HG03139 (cell line): ENCODE results near the gene SLC35F4.
"Not testable (repeated sequence)": the region's sequence is repeated elsewhere in the genome, so short reads cannot be mapped to it uniquely, and the experiment has no call there.

Source experiments
- ATAC-seq: cut with Tn5 transposase; IDR thresholded peaks from one replicate; pipeline ENCODE4 v1.9.1; 2021; ENCODE audit not compliant: unreplicated experiment

The SLC35F4 gene

DNA sequence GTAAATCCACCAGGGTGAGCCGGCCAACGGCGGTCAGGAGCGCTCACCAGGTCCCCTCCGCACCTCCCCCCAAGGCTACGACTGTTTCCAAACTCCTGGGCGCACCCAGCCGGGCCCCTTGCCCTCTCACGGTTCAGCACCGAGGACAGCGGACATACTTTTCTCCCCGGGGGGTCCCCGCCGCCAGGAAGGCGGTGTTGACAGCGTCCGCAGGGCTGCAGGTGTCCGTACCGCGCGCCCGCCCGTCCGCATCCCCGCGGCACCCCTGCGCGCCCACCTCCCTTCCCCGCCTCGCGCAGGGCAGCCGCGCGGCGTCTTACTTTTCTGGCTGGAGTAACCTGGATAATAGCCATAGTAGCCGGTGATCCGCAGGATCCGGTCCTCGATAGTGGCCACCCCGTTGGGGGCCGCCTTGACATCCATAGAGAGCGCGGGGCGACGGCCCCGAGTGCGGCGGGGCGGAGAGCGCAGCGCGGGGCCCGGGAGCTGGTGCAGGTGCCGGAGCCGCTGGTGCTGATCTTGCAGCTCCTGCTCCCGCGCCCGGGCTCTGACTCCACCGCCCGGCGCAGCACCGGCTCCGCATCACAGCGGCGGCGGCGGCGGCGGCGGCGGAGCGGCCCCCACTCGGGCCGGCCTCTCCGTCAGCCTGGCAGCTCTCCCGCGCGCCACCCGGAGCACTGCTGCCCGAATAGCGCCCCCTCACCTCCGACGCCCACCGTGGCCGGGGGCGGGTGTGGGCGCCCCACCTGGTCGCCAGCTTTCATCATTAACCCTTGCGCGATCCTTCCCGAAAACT is at the start of gene SLC35F4:
SLC35F4 (minus strand) TSS at position 690 of the 796 bp plus-strand sequence.
- ATAC-seq = no peak

DNA sequence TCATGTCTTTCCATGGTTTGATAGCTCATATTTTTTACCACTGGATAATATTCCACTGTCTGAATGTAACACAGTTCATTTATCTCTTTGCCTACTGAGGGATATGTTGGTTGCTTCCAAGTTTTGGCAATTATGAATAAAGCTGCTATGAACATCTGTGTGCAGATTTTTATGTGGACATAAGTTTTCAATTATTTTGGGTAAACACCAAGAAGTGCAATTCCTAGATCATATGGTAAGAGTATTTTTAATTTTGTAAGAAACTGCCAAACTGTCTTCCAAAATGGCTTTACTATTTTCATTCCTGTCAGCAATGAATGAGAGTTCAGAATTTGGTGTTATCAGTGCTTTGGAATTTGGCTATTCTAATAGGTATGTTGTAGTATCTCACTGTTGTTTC is 43.7 kb upstream of the SLC35F4 start:
- ATAC-seq = no peak

DNA sequence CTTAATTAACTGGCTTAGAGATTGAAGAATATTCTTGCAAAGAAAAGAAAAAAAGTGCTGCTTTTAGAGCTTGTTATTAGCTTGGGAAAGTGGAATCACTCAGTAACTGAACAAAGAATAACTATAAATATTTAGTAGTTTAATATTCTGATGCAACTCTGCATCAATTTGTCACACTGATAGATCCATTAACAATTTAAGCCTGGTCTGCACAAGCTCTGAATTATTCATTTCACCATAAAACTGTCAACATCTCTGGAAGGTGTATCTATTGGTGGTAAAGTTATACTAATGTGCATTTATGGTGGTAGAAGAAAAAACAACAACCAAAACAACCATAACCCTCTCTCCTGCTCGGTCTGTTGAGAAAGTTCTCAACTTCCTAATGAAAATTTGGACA is 38.1 kb upstream of the SLC35F4 start:
- ATAC-seq = no peak

DNA sequence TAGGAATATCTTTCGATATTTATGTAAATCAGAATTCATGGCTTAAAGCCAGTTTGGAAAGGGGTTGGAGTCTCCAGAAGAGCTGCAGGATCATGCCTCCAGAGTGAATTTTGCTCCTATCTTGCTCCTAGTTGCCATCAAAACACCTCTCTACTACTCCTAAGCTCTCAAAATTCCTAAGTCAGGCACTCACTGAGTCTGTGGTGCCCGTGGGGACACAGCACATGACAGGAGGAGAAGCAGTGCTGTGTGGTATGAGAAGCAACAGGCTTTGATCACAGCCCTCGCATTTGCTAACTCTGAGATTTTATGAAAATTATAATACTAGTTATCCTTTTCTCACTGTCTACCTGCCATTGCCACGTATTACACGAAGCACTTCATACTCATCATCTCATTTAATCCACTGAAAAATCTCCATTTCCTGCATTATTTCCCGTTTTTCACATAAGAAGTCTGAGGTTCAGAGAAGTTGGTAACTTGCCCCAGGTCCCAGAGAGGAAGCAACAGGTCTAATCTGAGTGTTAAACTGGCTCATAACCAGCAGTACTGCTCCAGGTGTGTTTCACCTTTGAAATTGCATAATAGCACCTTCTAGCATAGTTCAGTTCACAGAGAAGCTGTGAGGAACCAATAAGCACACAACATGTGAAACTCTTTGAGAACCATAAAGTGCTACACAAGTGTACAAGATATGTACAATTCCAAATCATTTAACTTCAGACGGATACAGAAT is 33.1 kb upstream of the SLC35F4 start:
- ATAC-seq = no peak

DNA sequence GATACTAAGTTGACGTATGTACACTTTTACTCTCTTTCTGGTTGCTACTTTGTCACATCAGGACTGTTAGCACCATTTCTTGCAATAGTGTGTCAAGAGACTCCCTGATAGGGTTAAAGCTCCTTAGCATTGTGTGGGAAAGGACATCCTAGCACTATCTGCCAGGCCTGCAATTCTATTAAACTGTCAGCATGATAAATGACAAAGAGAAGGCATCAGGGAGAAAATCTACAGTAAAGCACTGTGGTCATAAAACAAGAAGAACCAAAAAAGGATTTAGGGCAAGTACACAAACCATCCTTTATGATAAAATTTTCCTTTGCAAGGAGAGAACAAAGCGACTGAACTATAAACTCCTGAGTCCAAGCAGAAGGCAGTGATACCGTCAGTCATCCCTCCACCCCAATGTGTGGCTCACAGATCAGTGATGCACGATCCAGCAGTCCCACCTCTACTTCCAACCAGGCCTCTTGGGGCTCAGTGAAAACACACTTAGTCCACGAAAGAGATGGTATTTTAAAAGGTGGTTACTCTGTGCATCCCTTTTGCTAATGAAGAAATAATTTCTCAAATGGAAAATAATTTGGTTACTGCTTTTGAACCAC is 31.4 kb upstream of the SLC35F4 start:
- ATAC-seq = no peak

DNA sequence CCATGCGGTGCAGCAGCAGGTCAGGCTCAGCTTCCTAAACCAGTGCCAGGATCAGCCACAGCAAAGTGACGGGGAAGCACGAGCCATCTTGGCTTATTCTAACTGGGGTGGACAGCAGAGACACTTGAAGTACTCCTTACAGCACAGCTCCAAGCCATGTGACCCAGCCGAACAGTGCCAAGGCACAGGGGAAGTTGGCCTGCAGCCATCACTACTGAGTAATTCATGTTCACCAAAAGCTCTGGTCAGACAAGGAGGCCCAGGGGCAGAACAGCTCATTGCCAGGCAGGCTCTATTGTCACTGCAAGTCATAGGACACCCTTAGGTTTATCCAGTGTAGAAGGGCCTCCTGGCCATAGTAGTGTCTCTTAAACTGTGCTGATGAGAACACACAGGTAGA is 23.4 kb upstream of the SLC35F4 start:
- no peak for ATAC-seq

DNA sequence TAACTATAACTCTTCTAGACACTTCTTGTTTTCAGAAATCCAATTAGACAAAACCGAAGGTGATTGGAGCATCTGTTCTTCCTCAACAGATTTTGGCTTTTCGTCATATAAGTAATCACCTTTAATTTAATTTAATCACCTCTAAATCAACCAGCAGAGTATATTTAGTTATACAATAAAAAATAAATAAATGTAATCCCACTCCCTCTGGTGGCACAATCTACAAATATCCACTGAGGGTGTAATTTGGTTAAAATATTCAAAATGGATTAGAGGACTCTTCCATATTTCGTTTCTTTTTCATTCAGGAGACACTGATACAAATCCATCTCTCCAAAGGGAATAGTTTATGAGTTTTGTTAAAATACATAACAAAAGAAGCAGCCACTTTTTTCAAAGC is 18.3 kb upstream of the SLC35F4 start:
- no peak for ATAC-seq

DNA sequence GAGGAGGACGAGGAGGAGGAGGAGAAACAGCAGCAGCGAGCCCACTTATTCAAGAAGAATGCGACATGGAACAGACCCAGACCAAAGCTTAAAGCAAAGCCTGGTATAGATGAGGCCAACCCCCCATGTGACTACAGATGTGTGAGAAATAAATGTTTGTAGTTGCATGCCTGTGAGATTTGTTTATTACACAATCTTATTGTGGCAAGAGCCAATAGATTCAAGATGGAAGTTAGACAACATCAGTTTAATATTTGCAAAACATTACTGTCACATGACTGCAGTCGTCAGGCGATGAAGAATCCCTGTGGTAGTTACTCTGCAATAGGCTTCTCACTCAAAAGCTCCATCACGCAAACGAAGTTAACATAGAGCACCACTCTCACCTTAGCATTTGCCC is 17.2 kb upstream of the SLC35F4 start:
- no peak for ATAC-seq

DNA sequence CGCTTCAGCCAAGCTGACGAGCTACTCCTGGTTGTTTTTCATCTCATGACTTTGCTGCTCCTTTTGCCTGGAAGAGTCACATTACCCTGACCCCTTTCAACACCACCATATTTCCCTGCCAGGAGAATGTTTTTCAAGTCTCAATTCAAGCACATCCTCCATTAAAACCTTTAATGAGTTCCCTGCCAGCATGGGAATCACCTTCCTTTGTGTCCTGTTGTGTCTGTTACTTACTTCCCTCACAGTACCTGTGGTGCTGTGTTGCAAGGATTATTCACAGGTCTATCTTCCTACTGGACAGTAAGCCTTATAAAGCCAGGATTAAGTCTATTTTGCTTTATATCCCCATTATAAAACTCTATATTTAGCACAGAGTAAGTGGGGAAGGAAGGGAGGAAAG is 13.6 kb upstream of the SLC35F4 start:
- no peak for ATAC-seq

DNA sequence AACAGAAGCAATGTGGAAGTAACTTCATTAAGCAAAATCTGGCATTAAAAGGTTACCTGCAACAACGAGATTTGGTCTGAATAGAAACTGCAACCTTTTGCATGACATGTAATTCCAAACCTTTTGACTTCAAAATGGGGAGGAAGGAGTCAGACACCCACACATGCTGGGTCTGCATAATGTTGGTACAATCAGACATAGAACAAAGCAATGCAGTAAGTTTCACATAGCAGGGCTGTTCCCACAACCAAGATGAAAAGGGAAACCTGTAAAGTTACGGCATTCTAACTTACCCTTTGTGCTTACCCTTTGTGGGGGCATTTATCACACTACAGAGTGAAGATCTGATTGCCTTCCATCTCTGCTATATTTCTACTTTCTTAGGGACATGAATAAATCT is 10.1 kb upstream of the SLC35F4 start:
- ATAC-seq = no peak

DNA sequence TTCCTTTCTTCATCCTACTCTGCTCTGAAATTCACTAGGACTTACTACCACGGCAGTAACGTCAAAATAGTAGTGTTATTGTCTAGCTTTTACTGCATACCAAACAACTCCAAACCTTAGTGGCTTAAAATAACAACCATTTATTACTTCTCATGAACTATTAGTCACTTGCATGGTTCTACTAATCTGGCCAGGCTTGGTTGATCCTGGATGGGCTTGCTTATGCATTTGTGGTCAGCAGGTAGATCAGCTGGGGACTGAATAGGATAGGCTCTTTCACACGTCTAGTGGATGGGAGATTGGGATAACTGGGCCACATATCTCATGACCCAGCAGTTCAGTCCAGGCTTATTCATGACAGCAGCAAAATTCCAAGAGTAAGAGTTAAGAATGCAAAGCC is 9.4 kb upstream of the SLC35F4 start:
- no peak for ATAC-seq

DNA sequence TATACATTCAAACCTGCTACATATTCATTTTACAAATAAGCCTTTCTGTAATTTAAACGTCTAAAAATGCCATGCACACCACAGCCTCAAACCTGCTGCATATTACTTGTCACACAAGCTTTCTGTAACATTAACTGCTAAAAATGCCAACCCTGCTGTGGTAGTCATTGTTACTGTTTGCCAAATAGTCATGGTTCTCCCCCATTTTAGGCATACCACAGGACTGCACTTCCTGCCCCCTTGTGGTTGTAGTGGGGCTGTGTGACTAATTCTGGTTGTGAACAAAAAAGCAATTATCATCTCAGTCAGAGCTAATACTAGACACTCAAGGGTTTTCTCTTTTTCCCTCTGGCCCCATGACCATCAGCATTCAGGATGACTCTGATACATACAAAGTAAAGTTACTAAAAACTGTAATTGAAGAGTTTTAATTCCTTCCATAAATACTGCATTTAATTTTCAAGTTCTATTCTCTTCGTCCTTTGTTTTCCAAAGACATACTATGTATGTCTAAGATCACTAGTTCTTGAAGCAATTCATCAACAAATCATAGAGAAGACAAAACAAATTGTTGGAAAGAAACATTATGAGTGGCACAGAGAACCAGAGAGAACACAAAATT is 5.7 kb upstream of the SLC35F4 start:
- no peak for ATAC-seq

DNA sequence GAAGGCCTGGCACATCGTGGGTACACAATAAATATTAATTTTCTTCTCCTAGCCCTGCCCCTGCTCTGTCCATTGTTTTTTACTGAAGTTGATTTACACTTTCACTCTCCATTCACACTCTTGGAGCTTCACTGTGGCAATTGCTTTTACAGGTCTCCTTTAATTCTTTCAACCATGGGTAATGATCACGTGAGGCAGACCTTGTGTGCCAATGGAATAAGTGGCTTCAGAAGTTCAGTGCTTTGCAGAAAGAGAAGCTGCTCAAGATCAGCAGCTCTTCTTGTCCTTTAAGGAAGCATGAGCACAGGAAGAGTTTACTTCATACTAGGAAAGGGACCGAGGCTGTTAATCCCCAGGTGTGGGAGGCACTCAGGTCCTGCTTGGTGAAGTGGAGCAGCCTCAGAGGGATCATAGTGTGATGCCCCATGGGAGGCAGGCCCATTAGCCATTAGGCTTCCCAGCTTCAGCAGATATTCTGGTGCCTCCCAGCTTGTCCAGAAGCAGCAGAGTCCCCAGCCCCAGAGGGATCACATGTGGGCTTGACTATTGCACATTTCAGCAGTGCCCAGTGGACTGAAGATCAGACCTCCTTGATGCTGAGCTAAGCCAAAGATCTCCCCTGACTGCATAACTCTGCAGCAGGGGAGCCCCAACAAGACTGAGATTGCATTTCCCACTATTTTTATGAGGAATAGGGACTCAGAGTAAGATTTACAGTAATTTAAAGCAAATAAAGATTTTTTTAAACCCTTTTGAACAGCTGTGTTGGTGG is 5.0 kb upstream of the SLC35F4 start:
- ATAC-seq = no peak

DNA sequence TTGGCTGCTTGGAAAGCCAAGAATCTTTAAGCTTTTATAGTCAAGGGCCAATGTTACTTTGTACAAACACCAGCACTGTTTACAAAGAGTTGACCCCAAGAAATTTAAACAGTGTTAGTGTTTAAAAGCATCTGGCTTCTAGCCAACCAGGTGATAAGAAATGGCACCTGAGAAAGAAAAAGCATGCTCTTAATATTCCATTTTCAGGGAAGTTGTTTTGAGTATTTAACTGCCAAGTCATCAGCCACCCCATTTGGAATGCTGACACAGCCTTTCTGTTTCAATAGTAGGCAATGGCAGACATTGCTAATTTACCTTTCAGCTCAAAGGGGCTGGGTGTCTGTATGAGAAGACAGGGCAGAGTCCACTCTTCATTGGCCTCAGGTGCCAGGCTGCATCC is 3.7 kb upstream of the SLC35F4 start:
- ATAC-seq = no peak

DNA sequence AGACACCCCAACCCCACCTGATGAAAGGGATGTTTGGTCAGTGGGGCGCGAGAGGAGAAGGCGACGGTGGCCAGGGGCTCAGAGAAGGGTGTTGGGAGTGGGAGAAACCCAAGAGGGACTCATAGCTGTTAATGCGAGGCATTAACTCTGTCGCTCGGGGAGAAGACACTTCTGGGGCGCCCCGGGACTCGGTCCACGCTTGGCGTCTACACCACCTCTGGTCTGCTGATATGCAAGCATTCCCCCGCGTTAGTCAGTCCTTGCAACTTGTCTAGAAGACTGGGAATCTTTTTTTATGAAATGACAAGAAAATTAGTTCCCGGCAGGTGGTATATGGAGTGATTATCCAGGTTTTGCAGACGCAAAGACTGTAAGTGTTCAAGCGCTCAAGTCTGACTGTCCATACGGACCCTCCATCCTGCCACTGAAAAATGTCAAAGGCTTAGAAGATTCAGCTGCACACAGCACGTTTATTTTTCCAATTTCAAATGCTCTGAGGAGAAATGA is 360 bp upstream of the SLC35F4 start:
- no peak for ATAC-seq

DNA sequence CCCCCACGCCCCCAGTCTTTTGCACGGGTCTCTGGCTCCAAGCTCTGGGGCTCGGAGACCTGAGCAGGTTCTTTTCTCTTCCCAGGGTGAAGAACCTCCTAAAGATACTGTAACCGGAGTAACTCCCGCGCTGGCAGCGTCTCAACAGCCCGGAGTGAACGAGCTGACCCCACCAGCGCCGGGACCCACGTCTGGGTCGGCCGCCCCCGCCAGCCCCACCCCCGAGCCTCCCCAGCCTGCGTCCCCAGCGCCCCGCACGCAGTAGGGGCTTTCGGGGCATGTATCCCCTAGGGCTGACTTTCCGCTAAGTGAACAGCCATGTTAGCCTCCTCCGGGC is 858 bp downstream of the SLC35F4 start:
- ATAC-seq = no peak

DNA sequence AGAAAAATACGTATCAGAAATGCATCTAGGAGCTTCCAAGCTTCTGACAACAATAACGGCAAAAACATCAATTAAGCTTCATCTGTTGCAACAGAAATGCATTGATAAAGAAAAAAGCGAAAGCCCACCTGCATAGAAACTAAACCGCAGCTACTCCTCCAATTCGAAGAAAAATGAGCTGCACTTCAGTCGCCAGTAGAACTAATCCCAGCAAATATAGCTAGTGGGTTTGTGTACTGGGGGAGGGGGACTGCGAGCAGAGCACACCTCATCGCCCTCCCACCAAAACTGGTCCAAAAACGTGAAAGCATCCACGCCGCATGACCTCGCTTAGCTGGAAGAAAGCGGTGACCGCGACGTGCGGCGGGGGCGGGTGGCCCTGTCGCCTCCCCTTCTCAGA is 1.2 kb downstream of the SLC35F4 start:
- ATAC-seq = no peak

DNA sequence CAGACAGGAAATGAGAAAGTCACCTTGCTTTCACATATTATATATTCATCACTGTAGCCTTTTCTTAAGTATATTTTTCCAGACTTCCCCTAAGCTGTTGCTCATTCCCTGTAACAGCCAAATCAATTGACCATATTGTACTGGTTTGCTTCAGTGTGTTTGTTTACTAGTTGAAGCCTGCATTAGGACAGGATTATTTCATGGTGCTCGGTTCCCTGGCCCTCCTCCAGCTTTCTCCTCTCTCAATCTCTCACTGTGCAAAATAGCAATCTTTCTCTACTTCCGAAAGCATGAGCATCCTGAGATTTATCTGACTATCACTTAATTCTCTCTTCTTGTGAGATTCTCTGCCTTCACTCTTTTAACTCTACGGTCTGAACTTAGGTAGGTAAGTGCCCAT is 2.4 kb downstream of the SLC35F4 start:
- ATAC-seq = no peak

DNA sequence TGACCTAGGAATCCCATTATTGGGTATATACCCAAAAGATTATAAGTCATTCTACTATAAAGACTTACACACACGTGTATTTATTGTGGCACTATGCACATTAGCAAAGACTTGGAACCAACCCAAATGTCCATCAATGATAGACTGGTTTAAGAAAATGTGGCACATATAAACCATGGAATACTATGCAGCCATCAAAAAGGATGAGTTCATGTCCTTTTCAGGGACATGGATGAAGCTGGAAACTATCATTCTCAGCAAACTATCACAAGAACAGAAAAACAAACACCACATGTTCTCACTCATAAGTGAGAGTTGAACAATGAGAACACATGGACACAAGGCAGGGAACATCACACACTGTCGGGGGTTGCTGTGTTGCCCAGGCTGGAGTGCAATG is 10.2 kb downstream of the SLC35F4 start:
- ATAC-seq = not testable (repeated sequence)

DNA sequence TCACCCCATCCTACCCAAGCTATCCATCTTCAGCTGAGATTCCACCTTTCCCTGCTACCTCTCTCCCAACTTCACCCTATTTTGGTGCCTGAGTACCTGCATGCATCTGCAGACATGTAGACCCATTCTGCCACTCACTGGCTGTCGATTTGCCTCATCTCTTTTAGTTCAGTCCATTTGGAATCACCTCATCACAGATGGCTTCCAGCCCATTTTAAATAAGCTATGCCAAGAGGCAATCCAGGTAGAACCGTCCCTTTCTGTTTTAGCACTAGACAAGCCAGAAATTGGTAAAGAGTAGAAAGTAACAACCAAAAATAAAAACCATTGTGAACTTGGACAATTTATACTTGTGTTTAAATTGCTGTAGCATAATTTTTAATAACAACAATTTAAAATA is 11.3 kb downstream of the SLC35F4 start:
- no peak for ATAC-seq

DNA sequence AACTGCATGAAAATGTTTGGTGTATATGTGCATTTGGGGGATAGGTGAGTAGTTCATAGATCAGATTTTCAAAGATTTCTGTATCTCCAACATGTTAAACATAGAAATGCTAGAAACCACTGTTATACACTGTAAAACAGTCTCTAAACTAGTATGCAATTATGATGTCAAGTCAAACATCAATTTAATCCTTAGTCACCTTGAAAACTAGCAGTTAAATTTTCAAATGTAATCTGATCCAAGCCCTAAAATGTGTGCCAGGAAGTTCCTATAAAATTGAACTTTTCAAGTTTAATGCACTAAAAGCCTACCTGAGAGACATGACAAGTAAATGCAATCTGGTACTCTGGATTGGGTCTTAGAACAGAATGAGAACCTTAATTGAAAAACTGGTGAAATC is 14.5 kb downstream of the SLC35F4 start:
- no peak for ATAC-seq
